Muscle layer of duodenum (tissue), 2 donors: ENCODE results near the gene BAG3.

Experiments used
- H3K27ac ChIP-seq: one replicate; pipeline ENCODE4 v1.7.0; 2013; ENCODE audit warnings: mild to moderate bottlenecking, low read length
- H3K27me3 ChIP-seq: one replicate; pipeline ENCODE4 v1.7.0; 2013; ENCODE audit warnings: low read depth, mild to moderate bottlenecking, control low read depth, low read length
- H3K36me3 ChIP-seq, 2 donors: one replicate each; pipeline ENCODE4 v1.7.0; 2013; ENCODE audit warnings: low read length in 2 of 2, control low read depth in 1 of 2, mild to moderate bottlenecking in 1 of 2; ENCODE audit not compliant: insufficient read depth in 2 of 2, control insufficient read depth in 1 of 2
- H3K4me1 ChIP-seq, 2 donors: one replicate each; pipeline ENCODE4 v1.7.0; 2013; ENCODE audit warnings: low read length in 2 of 2, mild to moderate bottlenecking in 2 of 2, control low read depth in 1 of 2, moderate library complexity in 1 of 2; ENCODE audit not compliant: insufficient read depth in 2 of 2, control insufficient read depth in 1 of 2
- H3K4me3 ChIP-seq, 2 donors: one replicate each; pipeline ENCODE4 v1.7.0; 2013; ENCODE audit warnings: low read length in 2 of 2, low read depth in 1 of 2, mild to moderate bottlenecking in 1 of 2
- H3K9me3 ChIP-seq, 2 donors: one replicate each; pipeline ENCODE4 v1.7.0; 2013; ENCODE audit warnings: low read length in 2 of 2, control low read depth in 1 of 2, mild to moderate bottlenecking in 1 of 2; ENCODE audit not compliant: control insufficient read depth in 1 of 2
- donor health status: healthy.

The BAG3 gene

GRCh38 chr10:119642556-119643111, 8.5 kb upstream of the BAG3 start:
- no peak overlapping the region for H3K4me3 ChIP-seq
- no peaks in the 10 kb centered on the region for H3K27me3 ChIP-seq
- no peaks in the 10 kb centered on the region for H3K9me3 ChIP-seq
- no peaks in the 10 kb centered on the region for H3K36me3 ChIP-seq
- no peaks in the 10 kb centered on the region for H3K4me1 ChIP-seq
- H3K27ac ChIP-seq: no peak overlapping the region

GRCh38 chr10:119643306-119644204, 7.6 kb upstream of the BAG3 start:
- Histone ChIP-seq H3K27me3 (no peaks in the 10 kb centered on the region), H3K4me3 (no peak overlapping the region), H3K27ac (no peak overlapping the region), H3K4me1 (no peaks in the 10 kb centered on the region), H3K9me3 (no peaks in the 10 kb centered on the region), H3K36me3 (no peaks in the 10 kb centered on the region)

GRCh38 chr10:119644205-119644814, 6.9 kb upstream of the BAG3 start:
- Histone ChIP-seq H3K36me3 (no peaks in the 10 kb centered on the region), H3K4me3 (no peak overlapping the region), H3K4me1 (no peaks in the 10 kb centered on the region), H3K27me3 (no peaks in the 10 kb centered on the region), H3K9me3 (no peaks in the 10 kb centered on the region), H3K27ac (no peak overlapping the region)

- H3K27me3 ChIP-seq: no peaks in the 10 kb centered on the region
- H3K36me3 ChIP-seq: no peaks in the 10 kb centered on the region
- H3K4me3 ChIP-seq: no peak overlapping the region
- H3K4me1 ChIP-seq: no peaks in the 10 kb centered on the region
- no peaks in the 10 kb centered on the region for H3K9me3 ChIP-seq
- H3K27ac ChIP-seq: no peak overlapping the region
Measured at GRCh38 chr10:119644994-119645393, 6.2 kb upstream of the BAG3 start.

- H3K9me3 ChIP-seq: no peaks in the 10 kb centered on the region
- peaks cover 0 to 3% of the 10 kb centered on the region in 2 donors for H3K36me3 ChIP-seq
- H3K27me3 ChIP-seq: no peaks in the 10 kb centered on the region
- H3K4me1 ChIP-seq: peaks cover 5 to 19% of the 10 kb centered on the region in 2 donors
- H3K4me3 ChIP-seq: no peak overlapping the region
- no peak overlapping the region for H3K27ac ChIP-seq
Measured at GRCh38 chr10:119650062-119650461, 1.1 kb upstream of the BAG3 start.

- H3K4me1 ChIP-seq: peaks cover 6 to 28% of the 10 kb centered on the region in 2 donors
- H3K36me3 ChIP-seq: peaks cover 0 to 3% of the 10 kb centered on the region in 2 donors
- H3K27me3 ChIP-seq: no peaks in the 10 kb centered on the region
- H3K9me3 ChIP-seq: no peaks in the 10 kb centered on the region
- H3K27ac ChIP-seq: peak overlapping the region; percentile 76
- H3K4me3 ChIP-seq: peak overlapping the region; percentile 79 to 82
Measured at GRCh38 chr10:119651514-119652360, 557 bp downstream of the BAG3 start.

GRCh38 chr10:119652361-119652730, 1.2 kb downstream of the BAG3 start:
- Histone ChIP-seq H3K9me3 (no peaks in the 10 kb centered on the region), H3K4me3 (peak overlapping the region; percentile 79 to 82), H3K27me3 (no peaks in the 10 kb centered on the region), H3K27ac (peak overlapping the region; percentile 76), H3K36me3 (peaks cover 0 to 3% of the 10 kb centered on the region in 2 donors), H3K4me1 (peaks cover 6 to 34% of the 10 kb centered on the region in 2 donors)

GRCh38 chr10:119653209-119653608, 2.0 kb downstream of the BAG3 start:
- Histone ChIP-seq H3K4me3 (peak overlapping the region; percentile 79 to 82), H3K9me3 (no peaks in the 10 kb centered on the region), H3K27ac (peak overlapping the region; percentile 76), H3K36me3 (peaks cover 0 to 3% of the 10 kb centered on the region in 2 donors), H3K27me3 (no peaks in the 10 kb centered on the region), H3K4me1 (peaks cover 6 to 43% of the 10 kb centered on the region in 2 donors)

GRCh38 chr10:119653916-119654315, 2.7 kb downstream of the BAG3 start:
- peaks cover 10 to 50% of the 10 kb centered on the region in 2 donors for H3K4me1 ChIP-seq
- peak overlapping the region; percentile 76 for H3K27ac ChIP-seq
- H3K27me3 ChIP-seq: no peaks in the 10 kb centered on the region
- H3K36me3 ChIP-seq: peaks cover 0 to 3% of the 10 kb centered on the region in 2 donors
- H3K9me3 ChIP-seq: no peaks in the 10 kb centered on the region
- H3K4me3 ChIP-seq: peak overlapping the region; percentile 79 to 82

GRCh38 chr10:119654540-119654939, 3.4 kb downstream of the BAG3 start:
- Histone ChIP-seq H3K27me3 (no peaks in the 10 kb centered on the region), H3K27ac (peak overlapping the region; percentile 76), H3K36me3 (peaks cover 0 to 3% of the 10 kb centered on the region in 2 donors), H3K4me1 (peaks cover 10 to 56% of the 10 kb centered on the region in 2 donors), H3K9me3 (no peaks in the 10 kb centered on the region), H3K4me3 (peak overlapping the region; percentile 79 to 82)
